ENCODE data around the gene PDE6B.
"Not testable (repeated sequence)": the region's sequence is repeated elsewhere in the genome, so short reads cannot be mapped to it uniquely, and the experiment has no call there.

The PDE6B gene

DNA sequence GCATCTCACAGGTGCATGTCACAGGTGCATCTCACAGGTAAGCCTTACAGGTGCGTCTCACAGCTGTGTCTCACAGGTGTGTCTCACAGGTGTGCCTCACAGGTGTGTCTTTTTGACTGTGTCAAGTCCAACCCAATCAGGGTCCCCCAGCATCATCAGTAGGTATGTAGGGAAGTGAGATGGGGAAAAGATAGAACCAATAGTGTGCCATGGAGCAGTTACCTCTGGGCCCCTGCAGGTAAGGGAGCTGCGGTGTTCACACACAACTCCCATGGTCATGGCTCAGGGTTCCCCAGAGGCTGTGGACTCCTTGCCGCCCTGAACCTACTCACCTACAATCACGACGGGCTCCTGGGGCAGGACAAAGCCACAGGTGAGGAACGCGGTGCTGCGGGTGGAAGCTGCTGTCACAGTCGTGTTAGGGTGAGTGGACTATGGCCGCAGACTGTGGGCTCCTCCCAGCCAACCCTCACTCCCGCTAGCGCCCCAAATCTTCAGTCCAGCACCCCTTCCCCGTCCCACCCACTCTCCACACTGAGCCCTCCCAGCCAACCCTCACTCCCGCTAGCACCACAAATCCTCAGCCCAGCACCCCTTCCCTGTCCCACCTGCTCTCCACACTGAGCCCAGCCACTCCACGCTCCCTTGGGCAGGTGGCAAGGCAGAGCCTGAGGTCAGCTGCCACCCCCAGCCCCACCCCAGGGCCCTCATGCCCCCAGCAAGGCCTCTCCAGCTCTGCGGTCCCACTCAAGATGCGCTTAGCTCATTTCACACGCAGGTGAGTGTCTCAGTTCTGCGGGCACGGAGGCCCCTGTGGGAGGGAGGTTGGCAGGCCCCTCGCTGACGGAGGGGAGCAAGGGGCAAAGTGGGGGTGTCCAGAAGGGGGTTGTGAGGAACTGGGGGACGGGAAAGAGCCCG, 2.1 kb upstream of the PDE6B start:
- DNase-seq: no peak

DNA sequence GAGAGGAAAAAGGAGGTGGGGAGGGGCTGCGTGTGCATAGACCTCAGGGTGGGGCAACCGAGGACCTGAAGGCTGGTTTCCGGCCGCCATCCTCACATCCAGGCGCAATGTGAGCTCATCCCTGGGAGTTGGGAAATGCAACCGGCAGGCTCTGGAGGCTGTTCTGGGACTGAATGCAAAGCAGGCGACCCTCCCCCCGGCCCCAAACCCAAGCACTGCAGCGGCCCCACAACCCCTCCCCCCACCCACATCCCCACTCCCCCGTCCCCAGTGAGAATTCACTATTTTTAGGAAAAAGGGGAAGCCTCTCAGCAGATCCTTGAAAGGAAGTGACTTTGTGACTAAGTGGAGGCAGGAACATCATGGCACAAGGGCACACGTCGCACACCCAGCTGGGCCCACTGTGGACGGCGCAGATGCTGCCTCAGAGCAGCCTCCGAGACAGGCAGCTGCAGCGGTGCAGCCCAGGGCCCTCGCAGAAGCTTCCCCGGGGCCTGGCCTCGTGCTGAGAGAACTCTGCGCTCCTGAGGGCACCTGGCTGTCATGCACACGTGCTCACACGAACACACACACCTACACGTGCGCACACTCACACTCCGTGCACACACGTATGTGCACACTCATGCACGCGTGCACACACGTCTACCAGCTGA, 1.3 kb upstream of the PDE6B start:
- DNase-seq: no peak

DNA sequence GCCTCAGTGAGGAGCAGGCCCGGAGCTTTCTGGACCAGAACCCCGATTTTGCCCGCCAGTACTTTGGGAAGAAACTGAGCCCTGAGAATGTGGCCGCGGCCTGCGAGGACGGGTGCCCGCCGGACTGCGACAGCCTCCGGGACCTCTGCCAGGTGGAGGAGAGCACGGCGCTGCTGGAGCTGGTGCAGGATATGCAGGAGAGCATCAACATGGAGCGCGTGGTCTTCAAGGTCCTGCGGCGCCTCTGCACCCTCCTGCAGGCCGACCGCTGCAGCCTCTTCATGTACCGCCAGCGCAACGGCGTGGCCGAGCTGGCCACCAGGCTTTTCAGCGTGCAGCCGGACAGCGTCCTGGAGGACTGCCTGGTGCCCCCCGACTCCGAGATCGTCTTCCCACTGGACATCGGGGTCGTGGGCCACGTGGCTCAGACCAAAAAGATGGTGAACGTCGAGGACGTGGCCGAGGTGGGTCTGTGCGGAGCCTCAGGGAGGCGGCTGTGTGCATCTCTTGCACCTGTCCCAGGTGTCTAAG, 323 bp downstream of the PDE6B start:
- DNase-seq: no peak

DNA sequence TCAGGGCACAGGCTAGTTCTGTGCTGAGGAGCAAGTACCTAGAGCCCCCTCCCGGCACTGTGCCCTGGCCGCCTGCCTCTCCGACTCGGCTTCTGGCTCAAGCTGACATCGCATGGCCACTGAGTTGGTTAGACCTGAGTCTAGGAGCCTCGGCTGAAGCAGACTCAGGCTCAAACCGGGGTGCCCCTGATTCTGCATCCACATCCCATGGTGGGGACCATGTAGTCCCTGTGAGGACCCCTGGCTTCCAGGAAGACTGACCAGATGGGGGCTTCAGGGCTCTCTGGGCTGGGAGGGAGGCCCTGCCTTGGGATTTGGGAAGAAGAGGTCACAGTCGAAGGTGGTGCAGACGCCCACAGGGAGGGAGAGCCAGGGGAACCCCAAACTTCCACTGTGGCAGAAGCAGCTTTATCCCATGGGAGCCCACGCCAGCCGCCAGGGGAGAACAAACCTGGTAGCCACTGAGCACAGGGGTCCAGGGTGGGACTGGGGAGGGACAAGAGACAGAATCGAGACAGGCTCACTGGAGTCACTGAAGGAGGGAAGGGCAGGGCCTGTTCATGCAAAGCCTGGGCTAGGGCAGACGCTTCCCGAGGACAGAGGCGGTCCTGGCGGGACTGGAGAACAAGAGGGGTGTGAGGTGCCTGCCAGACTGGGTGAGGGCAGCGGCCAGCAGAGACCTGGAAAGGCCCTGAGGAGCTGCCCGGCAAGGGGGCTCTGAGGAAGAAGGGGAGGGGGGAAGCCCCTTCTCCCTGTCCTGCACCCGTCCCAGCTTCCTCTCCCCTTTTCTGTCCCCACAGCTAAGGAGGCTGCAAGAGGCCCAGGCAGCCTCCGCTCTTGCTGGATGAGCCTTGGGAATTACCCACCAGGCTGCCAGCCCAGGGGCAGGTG, 1.1 kb downstream of the PDE6B start:
- no peak for DNase-seq

DNA sequence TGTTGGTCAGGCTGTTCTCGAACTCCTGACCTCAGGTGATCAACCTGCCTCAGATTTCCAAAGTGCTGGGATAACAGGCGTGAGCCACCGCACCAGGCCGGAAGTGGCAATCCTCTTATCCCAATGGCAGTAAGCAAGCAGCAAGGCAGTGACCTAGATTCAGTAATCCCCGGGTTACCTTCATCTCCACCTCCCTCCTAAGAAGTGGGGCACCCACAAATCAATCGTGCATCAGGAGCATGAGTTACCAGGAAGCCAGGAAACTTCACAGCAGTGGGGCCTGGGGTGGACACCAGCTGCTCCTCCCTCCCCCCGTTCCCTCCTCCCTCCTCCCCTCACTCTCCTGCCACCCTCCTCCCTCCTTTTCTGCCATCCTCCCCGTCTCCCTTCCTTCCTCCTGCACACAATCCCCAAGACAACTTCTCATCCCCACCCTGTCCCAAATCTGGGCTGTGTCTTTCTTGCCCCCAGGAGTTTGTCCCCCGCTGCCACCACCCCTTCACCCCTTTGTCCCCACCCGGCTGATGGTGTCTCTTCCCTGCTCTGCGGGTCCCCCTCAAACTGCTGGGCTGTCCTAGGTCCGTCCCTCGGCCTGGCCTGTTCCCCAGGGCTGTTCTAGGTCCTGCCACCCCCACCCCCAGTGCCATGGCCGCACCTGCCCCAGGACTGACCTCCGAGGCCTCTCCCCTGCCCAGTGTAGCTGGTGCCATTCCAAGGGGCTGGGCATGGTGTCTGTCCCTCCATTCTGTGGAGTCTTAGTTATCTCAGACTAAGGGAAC, 2.2 kb downstream of the PDE6B start:
- no peak for DNase-seq

DNA sequence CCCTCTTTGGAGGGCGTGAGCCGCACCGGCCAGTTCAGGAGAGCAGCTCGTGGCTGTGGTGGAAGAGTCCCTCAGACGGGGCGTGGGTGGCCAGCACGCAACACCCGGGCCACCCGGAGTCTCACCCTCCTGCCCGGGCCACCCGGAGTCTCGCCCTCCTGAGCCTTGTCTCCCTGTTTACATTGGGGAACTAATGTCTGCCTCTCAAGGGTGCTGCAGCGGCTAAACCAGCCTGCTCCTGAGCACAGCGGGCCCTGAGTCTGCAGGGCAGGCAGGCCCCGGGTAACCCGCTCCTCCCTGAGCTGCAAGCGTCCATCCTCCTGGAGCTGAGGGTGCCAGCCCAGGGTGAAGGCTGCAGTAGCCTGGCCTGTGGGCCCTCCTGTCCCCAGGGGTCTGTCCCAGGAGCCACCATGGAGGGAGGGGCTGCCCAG, 3.0 kb downstream of the PDE6B start:
- DNase-seq: no peak

DNA sequence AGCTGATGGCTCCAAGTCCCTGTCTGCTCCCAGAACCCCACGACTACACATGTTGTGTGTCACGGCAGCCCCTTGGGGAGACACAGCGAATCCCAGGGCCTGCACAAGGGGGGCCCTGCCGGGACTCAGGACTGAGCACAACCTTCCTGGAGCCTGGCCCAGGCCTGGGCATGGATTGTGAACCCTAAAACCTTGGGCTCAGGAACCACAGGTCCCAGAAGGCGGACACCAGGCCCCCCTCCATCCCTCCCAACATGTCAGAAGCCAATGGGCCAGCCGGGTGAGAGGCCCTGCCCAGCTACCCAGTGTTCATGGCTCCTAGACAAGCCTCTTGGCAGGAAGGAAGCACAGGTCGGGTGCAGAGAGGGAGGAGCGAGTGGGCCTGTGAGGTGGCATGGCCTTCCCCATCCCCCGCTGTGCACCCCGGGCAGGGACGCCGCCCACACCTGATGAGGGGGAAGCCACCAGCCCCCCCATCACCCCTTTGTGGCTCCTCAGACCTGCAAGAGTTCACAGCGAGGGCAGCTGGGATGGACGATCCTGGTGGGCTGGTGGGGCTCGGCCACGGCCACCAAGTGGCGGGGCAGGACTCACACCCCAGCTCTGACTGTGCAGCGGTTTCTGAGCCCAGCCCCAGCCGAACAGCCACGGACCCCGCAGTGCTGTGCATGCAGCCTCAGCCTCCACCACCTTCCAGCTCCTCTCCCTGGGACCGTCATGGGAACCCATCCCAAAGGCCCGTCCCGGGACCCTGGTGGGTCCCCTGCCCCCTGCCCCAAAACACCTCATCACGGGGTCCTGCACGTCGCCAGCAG, 3.7 kb downstream of the PDE6B start:
- no peak for DNase-seq

DNA sequence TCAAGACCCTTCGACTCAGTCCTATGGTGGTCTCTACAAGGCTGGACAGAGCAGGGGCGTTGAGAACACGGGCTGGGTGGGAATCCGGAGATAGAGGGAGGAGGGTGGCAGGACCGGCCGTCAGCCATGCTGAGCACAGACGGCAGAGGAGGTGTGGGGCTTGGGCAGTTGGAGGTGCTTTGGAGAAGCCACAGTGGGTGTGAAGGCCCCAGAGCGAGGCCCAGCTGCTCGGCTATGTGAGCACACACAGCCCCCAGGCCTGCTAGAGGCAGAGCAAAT, 4.2 kb downstream of the PDE6B start:
- no peak for DNase-seq

DNA sequence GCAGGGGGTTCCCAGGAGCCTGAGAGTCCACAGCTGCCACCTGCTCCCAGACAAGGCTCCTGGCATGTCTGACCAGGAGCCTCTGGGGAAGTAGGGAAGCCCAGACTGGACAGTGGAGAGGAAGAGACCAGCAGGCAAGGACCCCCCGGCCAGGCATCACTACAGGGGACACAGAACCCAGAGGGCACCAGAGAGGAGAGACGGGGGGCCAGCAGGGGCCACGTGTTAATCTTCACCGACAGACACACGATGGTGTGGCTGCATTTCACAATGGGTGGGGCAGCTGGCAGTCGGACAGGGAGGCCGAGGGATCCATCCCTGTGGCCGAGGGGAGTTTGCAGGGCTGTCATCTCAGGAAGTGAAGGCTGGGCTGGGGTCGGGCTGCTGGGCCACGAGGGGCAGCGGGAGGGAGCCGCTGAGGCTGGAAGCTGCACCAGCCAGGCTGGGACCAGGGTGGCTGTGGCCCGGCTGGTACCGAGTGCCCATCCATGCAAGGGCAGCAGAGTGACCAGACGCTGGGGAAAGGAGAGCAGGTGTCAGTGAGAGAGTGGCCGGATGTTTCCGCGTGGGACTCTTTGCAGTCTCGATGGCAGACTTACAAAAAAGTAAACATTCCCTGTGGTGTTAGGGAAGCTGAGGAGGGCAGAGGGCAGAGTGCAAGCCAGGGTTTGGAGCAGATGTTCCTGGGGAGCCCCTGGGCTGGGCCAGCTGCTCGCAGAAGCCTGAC, 4.7 kb downstream of the PDE6B start:
- no peak for DNase-seq

DNA sequence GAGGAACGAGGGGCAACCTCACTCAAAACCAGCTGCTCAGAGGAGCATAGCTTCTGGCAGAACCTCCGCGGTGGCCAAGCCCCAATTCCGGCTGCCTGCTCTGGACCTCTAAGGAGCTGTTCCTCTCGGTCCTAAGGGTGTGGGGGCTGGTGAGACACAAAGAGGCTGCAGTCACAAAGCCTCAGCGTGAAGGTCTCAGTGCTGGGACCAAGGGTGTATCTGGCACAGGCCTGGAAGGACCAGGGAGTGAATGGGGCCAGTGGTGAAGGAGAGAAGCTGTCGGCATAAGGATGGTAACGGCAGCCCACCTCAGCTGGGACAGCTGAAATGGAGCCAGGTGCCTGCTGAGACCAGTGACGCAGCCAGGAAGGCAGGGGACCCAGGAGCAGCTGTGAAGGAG, 5.3 kb downstream of the PDE6B start:
- no peak for DNase-seq

DNA sequence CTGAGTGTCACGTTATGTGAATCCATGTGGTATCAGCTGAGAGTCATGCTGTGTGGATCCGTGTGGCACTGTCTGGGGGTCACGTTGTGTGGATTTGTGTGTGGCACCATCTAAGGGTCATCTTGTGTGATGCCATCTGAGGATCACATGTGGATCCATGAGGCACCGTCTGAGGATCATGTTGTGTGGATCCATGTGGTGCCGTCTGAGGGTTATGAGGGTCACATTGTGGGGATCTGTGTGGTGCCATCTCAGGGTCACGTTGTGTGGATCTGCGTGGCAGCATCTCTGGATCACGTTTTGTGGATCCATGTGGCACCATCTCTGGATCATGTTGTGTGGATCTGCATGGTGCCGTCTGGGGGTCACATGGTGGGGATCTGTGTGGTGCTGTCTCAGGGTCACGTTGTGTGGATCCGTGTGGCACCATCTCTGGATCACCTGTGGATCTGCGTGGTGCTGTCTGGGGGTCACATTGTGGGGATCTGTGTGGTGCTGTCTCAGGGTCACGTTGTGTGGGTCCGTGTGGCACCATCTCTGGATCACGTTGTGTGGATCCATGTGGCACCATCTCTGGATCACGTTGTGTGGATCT, 6.9 kb downstream of the PDE6B start:
- DNase-seq: no peak

DNA sequence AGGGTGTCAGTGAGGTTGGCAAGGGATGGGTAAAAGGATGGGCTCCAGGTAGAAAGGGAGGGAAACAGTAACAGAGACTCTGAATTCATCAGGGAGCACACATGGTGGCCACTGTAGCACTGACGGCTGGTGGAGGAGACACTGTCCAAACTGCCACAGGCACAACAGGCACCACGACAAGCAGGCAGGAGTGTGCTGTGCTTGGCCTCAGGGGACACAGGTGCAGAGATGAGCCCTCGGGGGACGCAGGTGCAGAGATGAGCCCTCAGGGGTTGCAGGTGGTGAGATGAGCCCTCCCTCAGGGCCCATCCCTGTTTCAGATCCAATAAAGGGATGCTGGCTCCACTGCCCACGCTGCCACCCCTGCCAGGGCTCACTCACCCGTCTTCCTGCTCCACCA, 7.6 kb downstream of the PDE6B start:
- DNase-seq: no peak

DNA sequence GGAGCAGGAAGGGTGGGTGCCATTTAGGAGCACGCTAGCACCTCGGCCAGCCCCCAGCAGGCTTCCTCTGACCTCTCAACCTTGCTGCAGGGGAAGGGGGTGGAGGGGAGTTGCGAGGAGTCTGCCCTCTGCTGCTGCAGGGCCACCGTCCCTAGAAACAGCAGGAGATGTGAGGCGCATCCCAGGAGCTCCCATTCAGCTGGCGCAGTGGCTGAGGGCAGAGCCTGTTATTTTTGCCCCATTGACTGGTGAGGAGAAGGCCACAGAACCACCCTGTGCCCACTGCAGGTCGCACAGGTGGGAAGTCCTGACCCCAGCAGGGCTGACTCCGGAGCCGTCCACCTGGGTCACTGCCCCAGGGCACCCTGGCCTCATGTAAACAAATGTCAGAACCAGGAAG, 8.0 kb downstream of the PDE6B start:
- DNase-seq: no peak

DNA sequence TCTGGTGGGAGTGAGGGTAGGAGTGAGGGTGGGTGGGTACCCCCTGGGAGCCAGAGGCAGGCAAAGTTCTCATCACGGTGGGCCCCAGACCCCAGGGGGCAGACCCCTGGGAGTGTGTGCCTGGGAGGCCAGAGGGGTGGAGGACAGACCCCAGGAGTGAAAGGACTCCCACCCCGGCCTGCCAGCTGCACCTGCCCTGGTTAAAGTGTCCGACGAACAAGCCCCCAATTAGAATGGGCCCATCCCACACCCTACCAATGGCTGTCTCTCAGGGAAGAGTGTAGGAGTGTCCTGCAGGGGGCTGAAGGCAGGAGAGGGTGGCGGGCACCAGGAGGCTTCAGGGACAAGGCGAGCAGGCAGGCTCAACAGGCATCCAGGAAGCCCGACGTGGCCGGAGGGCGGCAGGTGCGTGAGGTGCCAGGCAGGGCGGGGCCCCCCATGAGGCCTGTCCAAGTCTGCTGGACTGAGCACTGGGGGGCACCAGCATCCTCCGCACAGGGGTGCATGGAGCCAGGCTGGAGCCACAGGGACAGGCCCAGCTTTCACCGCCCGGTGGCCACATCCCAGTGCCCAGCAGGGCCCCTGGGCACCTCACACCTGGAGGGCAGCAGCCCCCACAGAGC, 8.7 kb downstream of the PDE6B start:
- DNase-seq: no peak

DNA sequence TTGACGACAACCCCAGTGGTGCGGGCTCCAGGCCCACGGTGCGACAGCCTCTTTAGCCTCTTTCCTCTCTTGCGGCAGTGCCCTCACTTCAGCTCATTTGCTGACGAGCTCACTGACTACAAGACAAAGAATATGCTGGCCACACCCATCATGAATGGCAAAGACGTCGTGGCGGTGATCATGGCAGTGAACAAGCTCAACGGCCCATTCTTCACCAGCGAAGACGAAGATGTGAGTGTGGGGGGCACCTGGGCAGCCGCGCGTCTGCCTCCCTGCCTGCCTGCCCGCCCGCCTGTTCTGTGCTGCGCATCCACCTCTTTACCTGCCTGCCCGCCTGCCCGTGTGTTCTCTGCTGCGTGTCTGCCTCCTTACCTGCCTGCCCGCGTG, 9.2 kb downstream of the PDE6B start:
- no peak for DNase-seq

DNA sequence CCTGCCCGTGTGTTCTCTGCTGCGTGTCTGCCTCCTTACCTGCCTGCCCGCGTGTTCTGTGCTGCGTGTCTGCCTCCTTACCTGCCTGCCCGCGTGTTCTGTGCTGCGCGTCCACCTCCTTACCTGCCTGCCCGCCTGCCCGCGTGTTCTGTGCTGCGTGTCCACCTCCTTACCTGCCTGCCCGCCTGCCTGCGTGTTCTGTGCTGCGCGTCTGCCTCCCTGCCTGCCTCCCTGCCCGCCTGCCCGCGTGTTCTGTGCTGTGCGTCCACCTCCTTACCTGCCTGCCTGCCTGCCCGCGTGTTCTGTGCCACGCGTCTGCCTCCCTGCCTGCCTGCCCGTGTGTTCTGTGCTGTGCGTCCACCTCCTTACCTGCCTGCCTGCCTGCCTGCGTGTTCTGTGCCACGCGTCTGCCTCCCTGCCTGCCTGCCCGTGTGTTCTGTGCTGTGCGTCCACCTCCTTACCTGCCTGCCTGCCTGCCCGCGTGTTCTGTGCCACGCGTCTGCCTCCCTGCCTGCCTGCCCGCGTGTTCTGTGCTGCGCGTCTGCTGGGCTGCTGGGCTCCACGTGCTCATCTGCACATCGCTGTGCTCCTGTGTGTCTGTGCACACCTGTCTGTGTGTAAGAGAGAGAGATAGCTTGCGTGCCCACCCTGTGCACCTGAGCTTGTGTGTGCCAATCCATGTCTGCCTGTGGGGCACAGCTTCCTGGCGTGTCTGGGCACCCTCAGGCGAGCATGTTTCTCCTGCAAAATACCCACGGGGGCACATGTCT, 9.9 kb downstream of the PDE6B start:
- not testable (repeated sequence) for DNase-seq

DNA sequence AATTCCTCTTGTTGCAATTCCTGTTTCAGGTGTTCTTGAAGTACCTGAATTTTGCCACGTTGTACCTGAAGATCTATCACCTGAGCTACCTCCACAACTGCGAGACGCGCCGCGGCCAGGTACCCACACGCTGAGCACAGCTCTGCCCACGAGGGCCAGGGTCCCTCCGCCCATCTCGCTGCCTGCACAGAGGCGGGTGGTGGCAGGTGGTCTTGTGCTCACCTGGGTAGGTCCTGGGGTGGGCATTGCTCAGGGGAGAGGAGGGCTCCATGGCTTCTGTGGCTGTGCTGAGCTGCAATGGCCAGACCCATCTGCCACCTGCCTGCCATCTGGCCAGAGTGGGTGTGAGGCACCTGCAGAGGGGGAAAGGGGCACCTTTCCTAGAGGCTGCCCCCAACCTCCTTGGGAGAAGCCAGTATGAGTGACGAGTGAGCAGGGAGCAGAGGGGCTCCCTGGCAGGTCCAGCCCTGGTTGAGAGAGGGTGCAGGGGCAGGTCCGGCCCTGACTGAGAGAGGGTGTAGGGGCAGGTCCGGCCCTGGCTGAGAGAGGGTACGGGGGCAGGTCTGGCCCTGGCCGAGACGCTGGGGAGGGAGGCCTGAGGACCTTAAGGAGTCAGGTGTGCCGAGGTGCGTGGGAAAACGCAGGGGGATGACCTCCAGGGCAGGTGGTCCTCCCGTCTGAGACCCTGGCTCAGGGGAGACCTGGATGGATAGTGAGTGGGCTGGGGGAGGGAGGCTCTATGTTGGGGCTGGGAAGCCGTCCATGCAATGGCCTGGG, 10.7 kb downstream of the PDE6B start:
- DNase-seq: no peak

DNA sequence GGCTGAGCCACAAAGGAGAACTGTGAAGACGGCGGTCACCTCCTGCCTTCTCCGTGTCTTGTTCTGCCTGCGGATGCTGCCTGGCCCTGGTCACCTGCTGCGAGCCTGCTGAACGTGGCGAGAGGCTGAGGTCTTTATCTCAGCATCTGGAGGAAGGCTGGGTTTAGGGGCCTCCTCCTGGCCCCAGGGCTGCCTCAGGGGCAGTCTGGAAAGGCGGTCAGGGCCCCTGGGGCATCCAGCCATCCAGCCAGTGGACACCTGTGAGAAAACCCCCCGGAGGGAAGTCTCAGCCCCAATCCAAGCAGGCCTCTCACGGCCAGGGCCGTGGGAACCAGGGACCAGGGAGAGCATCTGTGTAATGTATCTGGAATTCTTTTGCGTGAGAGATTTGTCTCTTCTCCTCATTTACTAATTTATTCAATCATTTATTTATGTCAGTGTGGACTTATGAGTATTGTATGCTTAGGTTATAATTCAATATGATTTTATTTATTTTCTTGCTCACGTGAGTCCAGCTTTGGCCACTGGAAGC, 11.3 kb downstream of the PDE6B start:
- no peak for DNase-seq
